ENCODE data around the gene LRRC61.
A peak's percentile ranks its signal among the peaks of the same experiment; 100 is the strongest.
"Not testable (repeated sequence)": the region's sequence is repeated elsewhere in the genome, so short reads cannot be mapped to it uniquely, and the experiment has no call there.

LRRC61 gene, protein sequence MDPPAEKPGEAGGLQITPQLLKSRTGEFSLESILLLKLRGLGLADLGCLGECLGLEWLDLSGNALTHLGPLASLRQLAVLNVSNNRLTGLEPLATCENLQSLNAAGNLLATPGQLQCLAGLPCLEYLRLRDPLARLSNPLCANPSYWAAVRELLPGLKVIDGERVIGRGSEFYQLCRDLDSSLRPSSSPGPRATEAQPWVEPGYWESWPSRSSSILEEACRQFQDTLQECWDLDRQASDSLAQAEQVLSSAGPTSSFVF

DNA sequence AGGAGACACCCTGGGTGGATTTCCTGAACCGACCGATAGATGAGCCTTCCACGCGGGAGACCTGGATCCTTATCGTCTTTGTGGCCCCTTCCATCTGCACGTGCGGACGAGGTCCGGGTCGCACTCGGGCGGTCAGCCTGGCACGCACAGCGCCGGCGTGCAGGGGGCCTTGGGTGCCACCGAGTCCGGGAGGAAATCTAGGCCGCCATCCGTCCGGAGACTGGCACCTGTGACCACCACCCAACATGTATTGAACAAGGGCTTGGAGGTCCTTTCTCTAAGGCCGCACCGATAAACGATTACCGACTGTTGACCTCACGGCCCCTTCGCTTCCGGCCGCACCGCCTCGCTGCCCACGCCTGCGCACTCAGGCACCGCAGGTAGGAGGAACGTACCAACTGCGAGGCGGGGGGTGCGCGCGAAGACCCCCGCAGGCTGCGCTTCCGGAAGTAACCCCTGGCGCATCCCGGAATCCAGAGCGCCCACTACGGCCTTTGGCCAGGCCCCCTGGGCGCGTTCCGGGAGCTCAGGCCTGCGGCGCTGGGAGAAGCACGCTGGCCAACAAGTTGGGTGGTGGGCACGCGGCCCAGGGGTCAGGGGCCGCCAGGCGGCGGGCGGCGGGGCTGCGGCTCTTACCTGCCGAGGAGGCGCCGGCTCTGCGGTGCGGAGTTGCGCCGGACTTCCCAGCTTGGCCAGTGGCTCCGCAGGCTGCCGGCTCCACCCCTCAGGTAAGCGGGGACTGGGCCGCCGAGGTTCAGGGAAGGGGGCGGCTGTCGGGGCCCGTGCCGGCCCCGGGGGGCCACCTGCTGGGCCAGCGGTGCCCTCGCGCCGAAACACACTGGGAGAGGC, at the start of gene LRRC61, which contains the start of gene ACTR3C:
Gene LRRC61 (plus strand): TSS at position 523 of the 849 bp plus-strand sequence. CDS start 13,507 bp downstream, outside the sequence.
Gene ACTR3C (minus strand): TSS at position 713 of the 849 bp plus-strand sequence. CDS start 28,249 bp downstream, outside the sequence.
- DNase-seq, result peak; percentile 48

- not testable (repeated sequence) for DNase-seq
These were observed 46.9 kb upstream of the LRRC61 start for GRCh38 chr7:150276132-150276695.

DNA sequence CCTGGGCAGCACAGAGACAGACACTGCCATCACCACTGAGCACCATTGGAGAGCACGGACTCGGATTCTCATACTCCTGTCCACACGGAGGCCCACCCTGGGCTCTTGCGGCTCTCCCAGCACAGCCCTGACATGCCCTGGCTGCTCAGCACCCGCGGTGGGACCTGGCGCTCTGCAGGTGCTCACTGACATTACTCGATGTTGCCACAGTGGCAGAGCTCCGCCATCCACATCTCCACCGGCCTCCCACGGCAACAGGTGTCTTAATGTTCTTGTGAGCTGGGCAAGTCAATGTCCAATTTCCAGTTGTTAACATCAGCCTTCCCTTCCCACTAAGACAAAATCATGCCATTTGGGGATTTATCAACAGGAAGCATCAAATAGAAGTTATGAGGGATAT, 44.8 kb upstream of the LRRC61 start:
- DNase-seq, result not testable (repeated sequence)

- DNase-seq, result not testable (repeated sequence)
These were observed 41.3 kb upstream of the LRRC61 start for GRCh38 chr7:150281681-150282403.

GRCh38 chr7:150283111-150283510, 40.0 kb upstream of the LRRC61 start:
- DNase-seq, result not testable (repeated sequence)

DNA sequence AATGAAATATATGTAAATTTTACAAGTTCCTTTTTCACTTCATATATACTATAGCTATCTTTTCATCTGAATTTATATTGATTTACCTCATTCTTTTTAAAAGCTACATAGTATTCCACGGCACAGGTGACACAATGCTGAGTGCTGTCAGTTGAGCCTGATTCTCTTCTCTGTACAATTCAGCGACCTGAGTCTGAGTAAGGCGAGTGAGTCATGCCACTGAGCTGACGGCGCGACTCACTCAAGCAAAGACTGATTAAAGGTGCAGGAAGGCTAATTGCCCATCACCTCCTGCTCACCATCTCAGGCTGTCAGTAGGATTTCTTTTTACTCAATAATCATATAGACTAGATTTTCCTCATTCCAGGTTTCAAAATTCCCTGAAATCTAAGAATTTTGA, 39.5 kb upstream of the LRRC61 start:
- not testable (repeated sequence) for DNase-seq

- DNase-seq, result not testable (repeated sequence)
These were observed 37.1 kb upstream of the LRRC61 start for GRCh38 chr7:150285849-150286754.

DNA sequence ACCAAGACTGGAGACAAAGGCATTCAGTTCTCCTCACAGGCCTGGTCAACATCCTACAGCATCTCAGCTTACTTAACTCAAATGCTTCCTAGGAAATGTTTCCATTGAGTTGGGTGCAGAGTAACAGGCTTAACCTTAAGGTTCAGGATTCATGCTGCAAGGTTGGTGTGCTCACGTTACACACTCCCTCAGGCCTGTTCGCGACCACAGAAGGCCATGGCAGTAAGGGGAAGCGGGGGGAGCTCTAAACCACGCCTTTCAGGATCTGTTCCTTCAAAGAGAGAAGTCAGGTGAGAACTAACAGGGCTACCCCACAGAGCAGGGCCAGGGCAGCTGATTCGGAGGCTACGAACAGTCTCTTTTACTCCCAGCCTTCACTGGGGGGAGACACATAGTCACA, 35.3 kb upstream of the LRRC61 start:
- DNase-seq, result not testable (repeated sequence)

- DNase-seq, result not testable (repeated sequence)
These were observed 34.3 kb upstream of the LRRC61 start for GRCh38 chr7:150288816-150289215.

DNA sequence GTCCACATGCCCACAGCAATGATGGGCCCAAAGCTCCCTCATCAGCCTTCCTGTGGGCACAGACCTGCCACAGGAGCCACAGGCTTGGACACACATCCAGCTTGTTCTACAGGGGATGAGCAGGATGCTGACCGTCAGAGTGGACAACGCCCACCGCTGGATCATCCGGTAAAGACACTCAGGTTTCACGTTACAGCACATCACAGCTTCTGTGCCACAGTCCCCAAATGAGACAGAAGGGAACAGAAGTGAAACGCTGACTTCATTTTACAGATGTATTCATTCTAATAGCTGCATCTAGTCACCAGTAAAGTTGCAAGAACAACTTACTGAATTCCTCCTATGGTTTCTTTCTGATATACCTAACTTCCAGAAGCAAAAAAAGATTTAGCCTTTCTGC, 32.8 kb upstream of the LRRC61 start:
- DNase-seq, result not testable (repeated sequence)

- DNase-seq, result not testable (repeated sequence)
These were observed 28.1 kb upstream of the LRRC61 start for GRCh38 chr7:150295027-150295426.

GRCh38 chr7:150295614-150296013, 27.5 kb upstream of the LRRC61 start:
- DNase-seq, result not testable (repeated sequence)

GRCh38 chr7:150296802-150297201, 26.4 kb upstream of the LRRC61 start:
- DNase-seq, result not testable (repeated sequence)

DNA sequence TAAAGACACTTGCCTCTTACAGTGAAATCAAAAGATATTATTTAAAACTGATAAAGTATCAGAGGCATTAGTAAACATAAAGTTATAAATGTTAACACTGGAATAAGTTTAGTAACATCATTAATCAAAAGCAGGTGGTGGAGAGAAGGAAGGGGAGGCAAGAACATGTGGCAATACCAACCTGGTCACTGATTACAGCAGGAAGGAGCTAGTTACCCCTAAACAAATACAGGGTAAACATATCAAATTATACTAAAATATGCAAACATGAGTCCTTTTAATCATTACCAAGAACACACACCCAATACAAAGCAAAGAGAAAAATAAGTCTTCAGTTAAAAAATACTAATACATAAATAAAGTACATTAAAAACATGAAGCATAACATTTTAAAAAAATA, 25.2 kb upstream of the LRRC61 start:
- not testable (repeated sequence) for DNase-seq

DNA sequence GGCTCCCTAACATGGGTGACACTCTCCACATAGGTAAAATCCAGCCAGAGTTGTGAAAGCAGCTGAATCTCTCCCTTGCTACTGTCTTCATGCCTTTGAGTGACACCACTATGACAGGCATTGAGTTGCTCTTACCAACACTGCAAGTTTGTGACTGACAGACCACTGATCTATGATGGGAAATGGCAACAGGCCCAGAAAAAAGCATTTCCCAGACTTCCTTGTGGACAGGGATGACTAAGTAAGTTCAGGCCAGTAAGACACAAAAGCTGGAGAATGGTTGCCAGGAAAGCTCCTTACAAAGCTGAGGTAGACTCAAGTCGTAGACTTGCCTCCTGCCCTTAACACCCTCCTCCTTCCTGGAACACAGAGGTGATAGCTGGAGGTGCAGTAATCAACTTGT, 20.2 kb upstream of the LRRC61 start:
- DNase-seq, result not testable (repeated sequence)

GRCh38 chr7:150304499-150305258, 18.5 kb upstream of the LRRC61 start:
- DNase-seq, result not testable (repeated sequence)

DNA sequence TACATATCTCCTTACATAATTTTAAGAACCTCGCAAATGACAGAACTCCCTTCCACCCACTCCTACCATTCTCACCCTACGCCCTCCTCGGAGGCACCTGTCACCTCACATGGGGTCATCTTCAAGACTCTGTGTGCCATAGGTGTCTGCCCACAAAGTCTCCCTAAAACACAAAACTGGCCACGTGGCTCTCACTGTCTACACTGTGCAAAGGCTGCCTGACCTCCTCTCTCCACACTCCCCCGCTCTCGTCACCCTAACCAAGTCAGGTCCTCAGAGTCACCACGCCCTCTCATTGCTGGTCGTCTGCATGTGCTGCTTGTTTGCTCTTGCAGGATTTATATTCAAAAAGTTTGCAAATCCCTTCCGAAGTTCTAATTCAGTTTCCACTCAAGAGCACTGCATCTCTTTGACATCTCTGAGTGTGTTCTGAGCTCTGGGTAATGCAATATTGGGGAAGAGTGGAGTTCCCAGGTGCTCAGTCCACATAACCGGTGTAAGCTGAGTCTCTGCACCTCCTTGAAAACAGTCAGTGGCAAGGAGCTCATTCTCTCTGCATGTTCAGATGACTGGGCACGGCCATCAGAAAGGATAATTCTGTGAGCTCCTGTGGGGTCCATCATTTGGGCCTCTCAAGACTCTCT, 17.8 kb upstream of the LRRC61 start:
- not testable (repeated sequence) for DNase-seq

DNA sequence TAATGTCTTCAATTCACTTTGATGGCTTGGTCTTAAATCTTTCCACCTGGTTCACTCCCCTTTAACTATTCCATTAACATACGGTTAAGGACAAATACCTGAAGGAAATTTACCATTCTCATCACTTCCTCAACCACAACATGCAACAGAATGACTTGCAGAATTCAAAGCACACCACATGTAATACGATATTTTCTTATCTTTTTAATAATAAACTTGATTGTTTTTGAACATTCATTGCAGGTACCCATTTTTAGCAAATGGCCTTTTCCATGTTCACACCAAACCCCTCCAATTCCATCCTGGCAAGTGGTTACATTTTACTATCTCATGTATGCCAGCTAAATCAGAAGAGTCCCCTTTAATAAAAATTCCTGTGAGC, 17.3 kb upstream of the LRRC61 start:
- not testable (repeated sequence) for DNase-seq

DNA sequence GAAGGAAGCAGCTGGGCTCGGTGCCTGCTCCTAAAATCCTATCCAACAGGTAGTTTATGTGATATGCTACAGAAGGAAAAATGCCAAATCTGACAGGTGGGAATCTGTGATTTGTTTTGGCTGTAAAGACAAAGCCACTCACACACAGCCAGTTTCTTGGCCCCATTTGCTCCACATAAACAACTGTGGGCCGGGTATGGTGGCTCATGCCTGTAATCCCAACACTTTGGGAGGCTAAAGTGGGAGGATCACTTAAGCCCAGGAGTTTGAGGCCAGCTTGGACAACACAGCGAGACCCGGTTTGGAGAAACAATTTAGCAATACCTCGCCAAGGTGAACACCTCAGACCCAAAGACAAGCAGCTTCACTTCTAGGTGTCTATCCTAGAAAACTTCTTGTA, 16.8 kb upstream of the LRRC61 start:
- not testable (repeated sequence) for DNase-seq

GRCh38 chr7:150307129-150307528, 16.0 kb upstream of the LRRC61 start:
- DNase-seq, result no peak
